HEK293 (cell line): ENCODE results near the gene CPEB3.

ENCODE experiments used
- CTCF ChIP-seq: fragments of 450-650 bp; formaldehyde crosslinking; IDR thresholded peaks from 2 replicates; pipeline ENCODE4 v1.5.1; 2016; ENCODE audit warnings: missing biosample characterization, missing genetic modification characterization
- KLF1 ChIP-seq: fragments of 450-650 bp; formaldehyde crosslinking; IDR thresholded peaks from 2 replicates; pipeline ENCODE4 v1.5.1; 2016; ENCODE audit warnings: missing biosample characterization, missing genetic modification characterization
- KLF16 ChIP-seq: fragments of 450-650 bp; formaldehyde crosslinking; IDR thresholded peaks from 2 replicates; pipeline ENCODE4 v1.5.1; 2017; ENCODE audit warnings: missing biosample characterization, missing genetic modification characterization
- MZF1 ChIP-seq: fragments of 450-650 bp; formaldehyde crosslinking; IDR thresholded peaks from 2 replicates; pipeline ENCODE4 v1.5.1; 2017; ENCODE audit warnings: missing biosample characterization, missing genetic modification characterization, borderline replicate concordance
- OSR2 ChIP-seq: fragments of 450-650 bp; formaldehyde crosslinking; IDR thresholded peaks from 2 replicates; pipeline ENCODE4 v1.5.1; 2016; ENCODE audit warnings: missing biosample characterization, missing genetic modification characterization
- PRDM4 ChIP-seq: fragments of 450-650 bp; formaldehyde crosslinking; IDR thresholded peaks from 2 replicates; pipeline ENCODE4 v1.5.1; 2017; ENCODE audit warnings: missing biosample characterization, missing genetic modification characterization
- SETDB1 ChIP-seq: IDR thresholded peaks from one replicate; pipeline ENCODE4 v1.6.1; 2017; ENCODE audit warnings: mild to moderate bottlenecking, low read length, moderate library complexity, mixed read lengths; ENCODE audit not compliant: insufficient read length
- TRIM28 ChIP-seq: IDR thresholded peaks from 2 replicates; pipeline ENCODE4 v1.6.1; 2011; ENCODE audit warnings: low read length, control low read depth, borderline replicate concordance
- ZEB2 ChIP-seq: fragments of 450-650 bp; formaldehyde crosslinking; IDR thresholded peaks from 2 replicates; pipeline ENCODE4 v1.5.1; 2016; ENCODE audit warnings: missing biosample characterization, missing genetic modification characterization
- ZFP3 ChIP-seq: fragments of 450-650 bp; formaldehyde crosslinking; IDR thresholded peaks from 2 replicates; pipeline ENCODE4 v1.5.1; 2016; ENCODE audit warnings: low read depth, missing biosample characterization, missing genetic modification characterization
- ZNF132 ChIP-seq: fragments of 450-650 bp; formaldehyde crosslinking; IDR thresholded peaks from 2 replicates; pipeline ENCODE4 v1.5.1; 2017; ENCODE audit warnings: missing biosample characterization, missing genetic modification characterization, borderline replicate concordance
- ZNF155 ChIP-seq: fragments of 450-650 bp; formaldehyde crosslinking; IDR thresholded peaks from 2 replicates; pipeline ENCODE4 v1.5.1; 2016; ENCODE audit warnings: missing biosample characterization, missing genetic modification characterization
- ZNF16 ChIP-seq: fragments of 450-650 bp; formaldehyde crosslinking; IDR thresholded peaks from 2 replicates; pipeline ENCODE4 v1.5.1; 2016; ENCODE audit warnings: low read depth, missing biosample characterization, missing genetic modification characterization
- ZNF221 ChIP-seq: fragments of 450-650 bp; formaldehyde crosslinking; IDR thresholded peaks from 2 replicates; pipeline ENCODE4 v1.5.1; 2017; ENCODE audit warnings: missing biosample characterization, missing genetic modification characterization, borderline replicate concordance
- ZNF266 ChIP-seq: fragments of 450-650 bp; formaldehyde crosslinking; IDR thresholded peaks from 2 replicates; pipeline ENCODE4 v1.5.1; 2016; ENCODE audit warnings: missing biosample characterization, missing genetic modification characterization, low read depth
- ZNF274 ChIP-seq, 2 experiments: fragments of 200-500 bp in 1 of 2; fragments of 450-650 bp in 1 of 2; sonication (Bioruptor generic) in 1 of 2; formaldehyde crosslinking in 1 of 2; IDR thresholded peaks; 2 replicates each; pipeline versions ENCODE4 v1.5.1 to v1.6.1; 2014 to 2016; ENCODE audit warnings: borderline replicate concordance in 1 of 2, inconsistent platforms in 1 of 2, low read length in 1 of 2, missing biosample characterization in 1 of 2, missing genetic modification characterization in 1 of 2
- ZNF292 ChIP-seq: fragments of 450-650 bp; formaldehyde crosslinking; IDR thresholded peaks from 2 replicates; pipeline ENCODE4 v1.5.1; 2016; ENCODE audit warnings: low read depth, missing biosample characterization, missing genetic modification characterization, borderline replicate concordance
- ZNF311 ChIP-seq: fragments of 450-650 bp; formaldehyde crosslinking; IDR thresholded peaks from 2 replicates; pipeline ENCODE4 v1.5.1; 2017; ENCODE audit warnings: missing biosample characterization, missing genetic modification characterization, borderline replicate concordance
- ZNF362 ChIP-seq: fragments of 450-650 bp; formaldehyde crosslinking; IDR thresholded peaks from 2 replicates; pipeline ENCODE4 v1.5.1; 2016; ENCODE audit warnings: missing biosample characterization, missing genetic modification characterization
- ZNF558 ChIP-seq: fragments of 450-650 bp; formaldehyde crosslinking; IDR thresholded peaks from 2 replicates; pipeline ENCODE4 v1.5.1; 2016; ENCODE audit warnings: missing biosample characterization, missing genetic modification characterization
- ZNF580 ChIP-seq: fragments of 450-650 bp; formaldehyde crosslinking; IDR thresholded peaks from 2 replicates; pipeline ENCODE4 v1.5.1; 2016; ENCODE audit warnings: missing biosample characterization, missing genetic modification characterization
- ZNF623 ChIP-seq: fragments of 450-650 bp; formaldehyde crosslinking; IDR thresholded peaks from 2 replicates; pipeline ENCODE4 v1.5.1; 2016; ENCODE audit warnings: missing biosample characterization, missing genetic modification characterization
- ZNF626 ChIP-seq: fragments of 450-650 bp; sonication (Bioruptor Pico); formaldehyde crosslinking; IDR thresholded peaks from 2 replicates; pipeline ENCODE4 v1.5.1; 2018; ENCODE audit warnings: missing biosample characterization, missing genetic modification characterization, inconsistent platforms
- ZNF639 ChIP-seq: fragments of 450-650 bp; formaldehyde crosslinking; IDR thresholded peaks from 2 replicates; pipeline ENCODE4 v1.5.1; 2016; ENCODE audit warnings: missing biosample characterization, missing genetic modification characterization
- ZNF677 ChIP-seq: fragments of 450-650 bp; IDR thresholded peaks from 2 replicates; pipeline ENCODE4 v1.5.0; 2018; ENCODE audit warnings: missing biosample characterization, mild to moderate bottlenecking, missing genetic modification characterization, moderate library complexity
- ZNF701 ChIP-seq: fragments of 450-650 bp; formaldehyde crosslinking; IDR thresholded peaks from 2 replicates; pipeline ENCODE4 v1.5.1; 2016; ENCODE audit warnings: missing biosample characterization, missing genetic modification characterization
- ZNF747 ChIP-seq: fragments of 450-650 bp; formaldehyde crosslinking; IDR thresholded peaks from 2 replicates; pipeline ENCODE4 v1.5.1; 2016; ENCODE audit warnings: missing biosample characterization, missing genetic modification characterization
- ZNF776 ChIP-seq: fragments of 450-650 bp; formaldehyde crosslinking; IDR thresholded peaks from 2 replicates; pipeline ENCODE4 v1.5.0; 2017; ENCODE audit warnings: missing biosample characterization, missing genetic modification characterization, borderline replicate concordance
- ZNF777 ChIP-seq: fragments of 450-650 bp; formaldehyde crosslinking; IDR thresholded peaks from 2 replicates; pipeline ENCODE4 v1.5.1; 2017; ENCODE audit warnings: missing biosample characterization, missing genetic modification characterization, borderline replicate concordance
- ZSCAN23 ChIP-seq: fragments of 450-650 bp; formaldehyde crosslinking; IDR thresholded peaks from 2 replicates; pipeline ENCODE4 v1.5.1; 2016; ENCODE audit warnings: missing biosample characterization, missing genetic modification characterization

Gene CPEB3

GRCh38 chr10:92290076-92290836, 622 bp downstream of the CPEB3 start (continued):
- no peak for TF ChIP-seq CTCF (tag by site-specific recombination)
- no peak for TF ChIP-seq KLF1 (tag by site-specific recombination)
- TF ChIP-seq ZNF776 (tag by site-specific recombination), result no peak
- TF ChIP-seq ZEB2 (tag by site-specific recombination), result no peak
- no peak for TF ChIP-seq ZNF747 (tag by site-specific recombination)
- no peak for TF ChIP-seq ZNF311 (tag by site-specific recombination)
- no peak for TF ChIP-seq ZNF362 (tag by site-specific recombination)
- no peak; the same call in 1 of the 2 replicates for TF ChIP-seq ZNF677 (tag by site-specific recombination)
- TF ChIP-seq ZNF623, result no peak
- no peak for TF ChIP-seq ZNF292 (tag by site-specific recombination)
- no peak for TF ChIP-seq ZNF155
- no peak for TF ChIP-seq ZNF274 (IDR thresholded peaks at IDR 0.05; ENCODE audit: low read length)
- TF ChIP-seq ZNF274 (tag by site-specific recombination; IDR thresholded peaks at IDR 0.05; ENCODE audit: borderline replicate concordance), result no peak
- TF ChIP-seq SETDB1, result no peak
- peak; percentile 96; the same call in 1 of the 2 replicates for TF ChIP-seq ZNF777
- no peak for TF ChIP-seq ZSCAN23 (tag by site-specific recombination)
- no peak for TF ChIP-seq ZNF626 (tag by site-specific recombination)
- no peak for TF ChIP-seq ZNF16 (tag by site-specific recombination)
- no peak for TF ChIP-seq ZNF639 (tag by site-specific recombination)
- no peak for TF ChIP-seq OSR2 (tag by site-specific recombination)
- TF ChIP-seq KLF16 (tag by site-specific recombination), result peak; percentile 52; the same call in 1 of the 2 replicates
- no peak for TF ChIP-seq ZFP3 (tag by site-specific recombination)
- no peak for TF ChIP-seq ZNF132 (tag by site-specific recombination)
- no peak for TF ChIP-seq ZNF701
- TF ChIP-seq ZNF266 (tag by site-specific recombination), result no peak
- no peak for TF ChIP-seq ZNF221
- TF ChIP-seq ZNF580 (tag by site-specific recombination), result no peak
- peak; percentile 56; the same call in 1 of the 2 replicates for TF ChIP-seq MZF1
- TF ChIP-seq TRIM28, result no peak
- no peak for TF ChIP-seq ZNF558 (tag by site-specific recombination)
- TF ChIP-seq PRDM4 (tag by site-specific recombination), result peak; percentile 95
